Gastroesophageal sphincter (tissue), 4 donors: ENCODE data around the gene ZSCAN5A. TPM values are rescaled to one million over a fixed set of nuclear protein-coding genes. Genes with fewer than 3 reads are reported as not detected.

Experiments
- ATAC-seq: fragments of 150-250 bp; one replicate; pipeline ENCODE4 v1.9.1; 2016; ENCODE audit warnings: mild to moderate bottlenecking, moderate library complexity
- H3K27ac ChIP-seq, 4 donors: fragments of 200-600 bp; sonication (generic) in 3 of 4; 1 replicate in 3 of 4; 2 replicates in 1 of 4; pipeline ENCODE4 v1.5.1; 2016 to 2019
- H3K27me3 ChIP-seq: fragments of 200-600 bp; sonication (generic); one replicate; pipeline ENCODE4 v1.5.1; 2019
- H3K36me3 ChIP-seq, 2 donors: fragments of 200-600 bp; sonication (generic); one replicate each; pipeline ENCODE4 v1.5.1; 2019; ENCODE audit warnings: control low read depth in 1 of 2
- H3K4me1 ChIP-seq, 3 donors: fragments of 200-600 bp; sonication (generic); 1 replicate in 2 of 3; 2 replicates in 1 of 3; pipeline ENCODE4 v1.5.1; 2016 to 2019; ENCODE audit warnings: control low read depth in 2 of 3
- H3K4me3 ChIP-seq, 2 donors: fragments of 200-600 bp; sonication (generic); one replicate each; pipeline ENCODE4 v1.5.1; 2019; ENCODE audit warnings: mild to moderate bottlenecking in 1 of 2, moderate library complexity in 1 of 2
- H3K9me3 ChIP-seq, 3 donors: fragments of 200-600 bp; sonication (generic); one replicate each; pipeline ENCODE4 v1.5.1; 2017 to 2019; ENCODE audit warnings: control low read depth in 2 of 3
- EP300 ChIP-seq: sonication (generic); formaldehyde crosslinking; IDR thresholded peaks from one replicate; pipeline ENCODE4 v1.6.1; 2017; ENCODE audit warnings: antibody characterized with exemption, mild to moderate bottlenecking
- POLR2A ChIP-seq, 2 donors: fragments of 450-650 bp; IDR thresholded peaks; one replicate each; pipeline ENCODE4 v1.6.1; 2017; ENCODE audit warnings: antibody characterized with exemption in 2 of 2, mild to moderate bottlenecking in 2 of 2, moderate library complexity in 1 of 2
- POLR2AphosphoS5 ChIP-seq: sonication (generic); formaldehyde crosslinking; IDR thresholded peaks from one replicate; pipeline ENCODE4 v1.6.1; 2017; ENCODE audit warnings: antibody characterized with exemption
- WGBS, 2 donors: methylation state at CpG; one replicate each; pipeline ENCODE4 v1.1.5; 2018; ENCODE audit warnings: low coverage in 1 of 2; 5-methylcytosine and 5-hydroxymethylcytosine counted together
- total RNA-seq, 4 donors: library from RNA; depleted of rRNA; stranded (reverse); fragments of >200 nt; gene quantifications; one replicate each; pipeline ENCODE4 v1.1.0, GENCODE V29; 2016
- TF ChIP-seq, protein P1 (sequence below), 4 experiments: fragments of 200-600 bp in 2 of 4; fragments of 450-650 bp in 2 of 4; sonication (generic) in 1 of 4; IDR thresholded peaks; one replicate each; pipeline ENCODE4 v1.5.1; 2017 to 2019; ENCODE audit warnings: antibody characterized with exemption in 4 of 4, mild to moderate bottlenecking in 2 of 4, moderate library complexity in 2 of 4

Gene ZSCAN5A
- total RNA-seq, 4 donors from 2014 or later = 3.0 to 6.3 (median 4.0) TPM

DNA sequence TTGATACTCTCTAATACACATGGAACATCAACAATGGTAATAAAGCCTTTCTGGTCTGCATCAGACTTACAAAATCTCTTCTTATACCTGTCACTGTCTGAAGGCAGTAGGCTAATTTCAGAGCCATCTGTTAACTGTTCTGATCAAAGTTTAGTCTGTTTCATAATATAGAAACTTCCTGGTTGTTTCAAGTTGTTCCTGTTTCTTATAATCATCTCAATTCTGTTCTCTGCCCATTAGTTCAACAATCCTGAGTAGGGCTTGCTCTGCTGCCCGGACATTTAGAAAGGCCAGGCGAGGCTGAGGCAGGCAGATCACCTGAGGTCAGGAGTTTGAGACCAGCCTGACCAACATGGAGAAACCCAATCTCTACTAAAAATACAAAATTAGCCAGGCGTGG lies 5.4 kb upstream of the ZSCAN5A start:
- no peak for ATAC-seq
- 67 to 83% methylated on average over 1 to 2 of the region's 3 CpGs for WGBS, 2 donors
- TF ChIP-seq POLR2A (IDR thresholded peaks at IDR 0.05) = no peak
- TF ChIP-seq EP300 = no peak
- no peaks in the 10 kb centered on the region for H3K36me3 ChIP-seq
- H3K4me1 ChIP-seq = peaks cover 0 to 9% (median 0%) of the 10 kb centered on the region in 3 donors
- no peak overlapping the region for H3K4me3 ChIP-seq
- H3K27ac ChIP-seq = no peak overlapping the region
- no peaks in the 10 kb centered on the region for H3K27me3 ChIP-seq
- no peaks in the 10 kb centered on the region for H3K9me3 ChIP-seq

DNA sequence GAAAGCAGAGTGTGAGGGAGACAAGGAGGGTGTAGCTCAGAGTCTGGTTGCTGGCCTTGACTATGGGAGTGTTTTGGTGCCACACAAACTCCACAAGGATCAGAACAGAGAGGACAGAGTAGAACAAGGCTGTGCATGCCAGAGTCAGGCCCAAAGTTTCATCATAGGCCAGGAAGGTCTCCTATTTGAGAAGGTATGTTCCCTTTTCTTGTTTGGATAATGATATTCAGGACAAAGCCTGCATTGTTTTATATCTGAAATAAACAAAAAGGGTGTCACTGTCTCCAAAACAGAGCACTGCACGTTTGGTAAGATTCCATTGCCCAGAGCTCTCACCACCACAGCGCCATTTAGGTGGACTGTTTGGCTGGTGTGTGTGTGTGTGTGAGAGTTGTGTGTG lies 3.1 kb upstream of the ZSCAN5A start:
- TF ChIP-seq EP300 = no peak
- TF ChIP-seq, protein P1, sequence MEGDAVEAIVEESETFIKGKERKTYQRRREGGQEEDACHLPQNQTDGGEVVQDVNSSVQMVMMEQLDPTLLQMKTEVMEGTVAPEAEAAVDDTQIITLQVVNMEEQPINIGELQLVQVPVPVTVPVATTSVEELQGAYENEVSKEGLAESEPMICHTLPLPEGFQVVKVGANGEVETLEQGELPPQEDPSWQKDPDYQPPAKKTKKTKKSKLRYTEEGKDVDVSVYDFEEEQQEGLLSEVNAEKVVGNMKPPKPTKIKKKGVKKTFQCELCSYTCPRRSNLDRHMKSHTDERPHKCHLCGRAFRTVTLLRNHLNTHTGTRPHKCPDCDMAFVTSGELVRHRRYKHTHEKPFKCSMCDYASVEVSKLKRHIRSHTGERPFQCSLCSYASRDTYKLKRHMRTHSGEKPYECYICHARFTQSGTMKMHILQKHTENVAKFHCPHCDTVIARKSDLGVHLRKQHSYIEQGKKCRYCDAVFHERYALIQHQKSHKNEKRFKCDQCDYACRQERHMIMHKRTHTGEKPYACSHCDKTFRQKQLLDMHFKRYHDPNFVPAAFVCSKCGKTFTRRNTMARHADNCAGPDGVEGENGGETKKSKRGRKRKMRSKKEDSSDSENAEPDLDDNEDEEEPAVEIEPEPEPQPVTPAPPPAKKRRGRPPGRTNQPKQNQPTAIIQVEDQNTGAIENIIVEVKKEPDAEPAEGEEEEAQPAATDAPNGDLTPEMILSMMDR (IDR thresholded peaks at IDR 0.05) = no peak
- no peak overlapping the region for H3K27ac ChIP-seq
- no peaks in the 10 kb centered on the region for H3K27me3 ChIP-seq
- WGBS, 2 donors = 40 to 64% methylated on average over 1 to 2 of the region's 2 CpGs
- ATAC-seq = no peak
- H3K4me3 ChIP-seq = no peak overlapping the region
- H3K4me1 ChIP-seq = peaks cover 0 to 23% (median 0%) of the 10 kb centered on the region in 3 donors
- H3K9me3 ChIP-seq = no peaks in the 10 kb centered on the region
- peaks cover 0 to under 1% of the 10 kb centered on the region in 2 donors for H3K36me3 ChIP-seq

DNA sequence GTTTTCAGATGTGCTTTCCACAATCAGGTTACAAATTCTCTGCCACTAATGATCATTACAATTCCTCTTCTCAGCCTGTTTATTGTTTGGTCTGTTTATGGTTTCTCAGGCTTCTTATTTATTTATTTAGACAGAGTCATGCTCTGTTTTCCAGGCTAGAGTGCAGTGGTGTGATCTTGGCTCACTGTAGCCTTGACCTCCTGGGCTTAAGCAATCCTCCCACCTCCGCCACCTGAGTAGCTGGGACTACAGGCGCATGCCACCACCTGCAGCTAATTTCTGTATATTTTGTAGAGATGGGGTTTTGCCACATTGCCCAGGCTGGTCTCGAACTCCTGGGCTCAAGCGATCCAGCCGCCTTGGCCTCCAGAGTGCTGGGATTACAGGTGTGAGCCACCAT lies 2.1 kb upstream of the ZSCAN5A start:
- no peak for ATAC-seq
- Histone ChIP-seq H3K27me3 (no peaks in the 10 kb centered on the region), H3K27ac (no peak overlapping the region), H3K4me3 (no peak overlapping the region), H3K4me1 (peaks cover 0 to 30% (median 0%) of the 10 kb centered on the region in 3 donors), H3K9me3 (no peaks in the 10 kb centered on the region), H3K36me3 (peaks cover 0 to 6% of the 10 kb centered on the region in 2 donors)
- TF ChIP-seq EP300 (no peak), POLR2AphosphoS5 (no peak), POLR2A (IDR thresholded peaks at IDR 0.05) (no peak)
- TF ChIP-seq, protein P1 (IDR thresholded peaks at IDR 0.05) = no peak
- 97% methylated on average over 5 of the region's 5 CpGs; no CpG with 5 or more reads in 1 of the 2 donors for WGBS, 2 donors

DNA sequence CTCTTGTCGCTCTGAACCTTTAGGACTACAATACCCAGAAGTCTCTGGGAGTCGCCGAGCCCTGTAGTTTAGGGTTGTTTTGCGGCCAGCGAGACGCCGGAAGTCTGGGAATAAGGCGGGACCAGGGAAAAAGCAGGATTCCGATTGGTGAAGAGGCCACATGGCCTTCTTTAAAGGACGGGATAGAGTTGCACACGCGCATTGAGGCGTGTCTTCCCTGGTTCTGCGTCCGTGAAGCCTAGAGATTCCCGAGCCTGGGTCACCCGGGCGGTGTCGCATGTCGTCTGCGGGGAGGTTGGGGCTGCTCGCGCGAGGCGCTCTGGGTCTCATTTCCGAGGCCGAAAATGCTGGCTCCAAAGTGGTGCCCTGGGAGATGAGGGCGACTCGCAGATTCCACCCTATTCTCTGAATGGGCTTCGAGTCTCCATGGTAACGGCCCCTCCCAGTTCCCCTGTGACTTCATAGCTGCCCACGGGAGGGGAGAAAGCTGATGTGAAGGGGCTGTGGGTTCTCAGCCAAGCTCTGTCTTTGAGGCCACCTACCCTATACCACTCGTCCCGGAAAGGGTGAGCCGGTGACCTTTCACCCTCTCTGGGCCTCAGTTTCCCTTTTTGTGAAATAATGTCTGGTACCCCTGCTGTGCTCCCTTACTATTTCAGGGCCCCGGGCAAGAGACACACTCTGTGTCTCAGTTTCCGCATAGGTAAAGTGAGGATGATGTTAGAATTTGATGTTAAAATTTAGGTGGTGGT lies 614 bp upstream of the ZSCAN5A start:
- no peaks in the 10 kb centered on the region for H3K27me3 ChIP-seq
- H3K4me3 ChIP-seq = peak overlapping the region; percentile 69 to 76
- ATAC-seq = peak; percentile 95
- peaks cover 0 to 21% of the 10 kb centered on the region in 2 donors for H3K36me3 ChIP-seq
- H3K27ac ChIP-seq = peak overlapping the region; percentile 87 to 98 (median 97)
- peaks cover 0 to 30% (median 0%) of the 10 kb centered on the region in 3 donors for H3K4me1 ChIP-seq
- 7 to 9% methylated on average over 5 to 6 of the region's 37 CpGs for WGBS, 2 donors
- no peaks in the 10 kb centered on the region for H3K9me3 ChIP-seq
- no peak for TF ChIP-seq EP300
- no peak for TF ChIP-seq POLR2A (IDR thresholded peaks at IDR 0.05)
- TF ChIP-seq POLR2AphosphoS5 = peak; percentile 38

DNA sequence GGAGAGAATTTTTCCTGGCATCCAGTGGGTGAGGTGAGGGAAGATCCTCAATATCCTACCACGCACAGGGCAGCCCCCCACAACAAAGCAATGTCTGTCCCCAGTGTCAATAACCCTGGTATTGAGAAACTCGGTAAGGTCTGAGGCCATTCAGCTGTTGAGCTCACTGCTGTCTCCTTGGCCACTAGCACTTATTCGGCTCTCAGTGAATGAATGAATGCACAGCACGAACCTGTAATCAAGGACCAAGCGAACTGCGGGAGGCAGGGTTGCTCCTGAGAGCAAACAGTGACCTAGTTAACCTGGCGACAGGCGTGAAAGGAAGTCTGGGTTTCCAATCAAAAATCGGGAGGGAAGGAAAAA lies 640 bp downstream of the ZSCAN5A start:
- Histone ChIP-seq H3K4me3 (peak overlapping the region; percentile 69 to 76), H3K9me3 (no peaks in the 10 kb centered on the region), H3K4me1 (peaks cover 0 to 30% (median 0%) of the 10 kb centered on the region in 3 donors), H3K27ac (peak overlapping the region; percentile 87 to 98 (median 97)), H3K36me3 (peaks cover 0 to 28% of the 10 kb centered on the region in 2 donors), H3K27me3 (no peaks in the 10 kb centered on the region)
- TF ChIP-seq, protein P1 (IDR thresholded peaks at IDR 0.05) = no peak
- TF ChIP-seq POLR2A (IDR thresholded peaks at IDR 0.05) = no peak
- TF ChIP-seq EP300 = no peak
- no peak for TF ChIP-seq POLR2AphosphoS5
- whole genome bisulfite sequencing, 2 donors = 0% methylated on average over 4 to 9 of the region's 9 CpGs
- no peak for ATAC-seq
